ENCODE data around the gene ITPRIP.

Gene ITPRIP, protein sequence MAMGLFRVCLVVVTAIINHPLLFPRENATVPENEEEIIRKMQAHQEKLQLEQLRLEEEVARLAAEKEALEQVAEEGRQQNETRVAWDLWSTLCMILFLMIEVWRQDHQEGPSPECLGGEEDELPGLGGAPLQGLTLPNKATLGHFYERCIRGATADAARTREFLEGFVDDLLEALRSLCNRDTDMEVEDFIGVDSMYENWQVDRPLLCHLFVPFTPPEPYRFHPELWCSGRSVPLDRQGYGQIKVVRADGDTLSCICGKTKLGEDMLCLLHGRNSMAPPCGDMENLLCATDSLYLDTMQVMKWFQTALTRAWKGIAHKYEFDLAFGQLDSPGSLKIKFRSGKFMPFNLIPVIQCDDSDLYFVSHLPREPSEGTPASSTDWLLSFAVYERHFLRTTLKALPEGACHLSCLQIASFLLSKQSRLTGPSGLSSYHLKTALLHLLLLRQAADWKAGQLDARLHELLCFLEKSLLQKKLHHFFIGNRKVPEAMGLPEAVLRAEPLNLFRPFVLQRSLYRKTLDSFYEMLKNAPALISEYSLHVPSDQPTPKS

DNA sequence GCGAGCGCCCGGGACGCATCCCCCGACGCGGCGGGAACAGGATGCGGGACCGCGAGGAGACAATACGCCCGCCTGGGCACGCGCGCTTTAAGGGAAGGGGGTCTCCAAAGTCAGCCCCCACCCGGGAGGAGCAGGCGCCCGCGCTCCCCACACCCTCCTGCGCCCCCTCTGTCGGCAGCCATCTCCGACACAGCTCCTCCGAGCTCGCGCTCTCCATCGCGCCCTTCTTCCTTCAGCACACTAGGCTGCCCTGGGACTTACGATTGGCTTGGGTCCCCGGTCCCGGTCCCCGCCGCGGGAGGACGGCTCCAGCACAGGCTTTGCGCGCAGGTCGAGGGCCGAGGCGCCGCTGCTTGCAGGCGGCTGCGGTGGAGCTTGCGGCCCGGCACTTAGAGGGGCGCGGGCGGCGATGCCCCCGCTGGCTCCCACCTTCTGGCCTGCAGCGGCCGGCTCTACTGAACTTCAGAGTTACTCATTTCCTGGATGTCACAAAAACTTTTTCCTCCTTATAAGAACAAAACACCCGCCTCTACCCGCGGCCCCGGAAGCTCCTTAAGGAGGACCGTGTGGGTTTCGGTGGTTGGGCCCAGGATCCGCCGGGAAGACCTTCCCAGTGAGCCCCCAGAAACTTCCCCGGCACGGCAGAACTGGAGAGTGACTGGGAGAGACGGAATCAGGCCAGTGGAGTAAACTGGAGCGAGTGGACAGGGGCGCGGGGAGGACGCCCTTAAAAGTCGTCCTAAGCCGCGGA lies at the start of gene ITPRIP:
TSS of gene ITPRIP (minus strand) at position 481 of the 751 bp plus-strand sequence. CDS start 22,414 bp downstream, outside the sequence.
- DNase-seq, result no peak

DNA sequence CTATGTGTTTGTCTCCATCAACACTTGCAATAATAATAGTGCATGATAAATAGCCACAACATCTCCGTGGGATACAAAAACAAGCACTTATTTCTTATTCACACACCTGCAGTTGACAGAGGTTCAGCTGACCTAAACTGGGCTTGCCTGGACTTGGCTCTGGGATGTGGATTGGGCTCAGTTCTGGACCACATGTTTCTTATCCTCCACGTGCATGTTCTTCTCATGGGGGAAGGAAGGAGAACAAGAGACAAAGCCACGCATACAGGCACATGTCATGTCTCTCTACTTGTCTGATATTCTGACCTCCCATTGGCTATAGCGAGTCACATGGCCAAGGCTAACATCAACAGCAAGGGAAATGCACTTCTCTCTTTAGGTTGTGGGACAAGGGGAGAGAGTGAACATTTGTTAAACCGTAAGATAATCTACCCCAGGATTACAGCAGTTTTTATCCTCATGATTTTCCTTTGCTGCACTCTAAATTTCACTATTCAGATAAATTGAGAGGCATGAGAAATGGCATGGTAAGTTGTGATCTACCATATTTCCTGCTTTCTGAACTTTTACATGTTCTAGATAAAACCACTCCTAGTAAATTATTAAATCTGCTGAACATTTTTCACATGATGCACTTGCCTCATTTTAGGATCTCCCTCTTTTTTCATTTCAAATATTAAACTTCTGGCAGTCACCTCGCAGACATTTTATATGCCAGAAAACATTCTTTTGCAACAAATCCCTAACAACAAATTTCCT lies 49.0 kb upstream of the ITPRIP start:
- no peak for DNase-seq

DNA sequence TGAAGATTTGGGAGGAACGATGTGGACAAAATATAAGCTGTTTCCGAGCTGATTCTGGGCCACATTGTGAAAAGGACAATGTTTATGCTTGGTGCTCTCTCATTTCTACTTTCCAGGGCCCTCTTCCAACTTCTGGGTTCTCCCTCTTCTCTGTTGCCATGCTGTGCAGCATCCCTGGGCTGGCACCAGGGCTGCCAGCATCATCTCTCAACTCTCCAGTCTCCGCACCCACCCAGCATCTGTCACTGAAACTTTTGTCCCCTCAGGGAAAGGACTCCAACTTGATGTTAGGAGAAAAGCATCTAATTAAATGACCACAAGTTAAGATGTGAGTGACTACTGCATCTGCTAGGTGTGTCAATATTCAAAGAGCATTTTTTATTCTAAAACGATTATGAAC lies 42.1 kb upstream of the ITPRIP start:
- no peak for DNase-seq

DNA sequence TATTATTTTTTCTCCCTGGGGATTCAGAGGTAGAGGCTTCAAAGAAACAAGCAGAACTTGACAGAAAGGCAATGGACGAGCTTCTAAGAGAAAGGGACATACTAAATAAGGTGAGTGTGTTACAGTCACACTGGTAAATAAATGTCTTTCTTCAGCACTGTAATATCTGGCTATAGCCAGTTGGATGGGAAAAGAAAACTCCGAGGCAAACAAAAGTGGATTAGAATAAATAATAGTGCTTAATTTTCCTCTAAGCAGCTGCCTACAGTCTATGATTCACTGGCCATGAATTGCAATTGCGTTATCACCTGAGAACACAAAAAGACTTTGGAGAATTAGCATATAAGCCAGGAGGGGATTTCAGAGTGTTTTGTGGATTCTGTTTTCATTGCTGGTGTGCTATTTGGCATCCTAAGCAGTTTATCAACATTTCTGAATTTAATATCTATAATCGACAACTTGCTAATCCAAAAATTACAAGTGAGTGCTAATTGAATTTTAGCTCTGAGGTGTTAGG lies 38.6 kb upstream of the ITPRIP start:
- no peak for DNase-seq

DNA sequence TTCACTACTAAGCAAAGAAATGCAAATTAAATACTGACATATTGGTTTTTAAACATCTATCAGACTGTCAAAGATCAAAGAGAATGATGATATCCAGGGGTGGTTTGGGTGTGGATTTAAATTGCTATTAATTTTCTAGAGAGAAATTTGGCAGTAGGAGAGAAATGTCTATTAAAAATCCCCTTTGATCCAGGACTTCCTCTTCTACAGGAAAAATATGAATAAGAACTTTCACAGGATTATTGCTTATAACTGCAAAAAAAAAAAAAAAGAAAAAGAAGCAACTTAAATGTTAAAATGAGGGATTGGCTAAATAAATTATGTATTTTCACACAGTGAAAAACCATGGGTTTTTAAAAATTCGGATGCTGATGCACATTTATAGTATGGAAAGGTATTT lies 36.3 kb upstream of the ITPRIP start:
- DNase-seq, result no peak

DNA sequence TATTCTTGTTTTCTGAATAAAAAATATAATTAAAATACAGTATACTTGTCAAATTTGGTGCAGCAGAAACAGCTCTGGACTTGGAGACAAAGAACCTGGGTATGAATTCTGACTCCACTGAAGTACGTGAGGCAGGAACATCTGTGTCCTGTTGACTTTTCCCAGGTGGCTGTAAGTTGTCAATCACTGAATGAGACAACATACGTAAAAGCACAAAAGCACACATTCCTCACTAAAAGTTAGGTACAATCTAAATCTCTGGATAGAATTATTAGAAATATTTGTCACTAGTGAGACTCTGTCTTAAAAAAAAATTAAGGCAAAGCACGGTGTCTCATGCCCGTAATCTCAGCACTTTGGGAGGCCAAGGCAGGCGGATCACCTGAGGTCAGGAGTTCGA lies 33.5 kb upstream of the ITPRIP start:
- no peak for DNase-seq

DNA sequence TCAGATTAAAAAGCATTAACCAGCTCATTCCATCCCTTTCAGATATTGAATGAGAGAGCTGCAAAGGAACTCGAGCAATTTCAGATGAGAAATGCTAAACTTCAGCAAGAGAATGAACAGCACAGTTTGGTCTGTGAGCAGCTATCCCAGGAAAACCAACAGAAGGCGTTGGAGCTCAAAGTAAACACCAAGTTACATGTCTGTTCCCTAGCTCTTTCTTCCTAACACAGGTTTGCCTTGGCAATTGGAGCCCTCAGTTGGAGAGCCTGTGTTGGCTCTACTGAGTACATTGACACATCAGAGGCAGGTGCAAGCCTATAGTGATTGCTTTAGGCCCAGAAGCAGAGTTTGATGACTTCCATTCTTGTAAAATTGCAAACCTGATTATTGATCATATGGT lies 30.1 kb upstream of the ITPRIP start:
- DNase-seq, result no peak

DNA sequence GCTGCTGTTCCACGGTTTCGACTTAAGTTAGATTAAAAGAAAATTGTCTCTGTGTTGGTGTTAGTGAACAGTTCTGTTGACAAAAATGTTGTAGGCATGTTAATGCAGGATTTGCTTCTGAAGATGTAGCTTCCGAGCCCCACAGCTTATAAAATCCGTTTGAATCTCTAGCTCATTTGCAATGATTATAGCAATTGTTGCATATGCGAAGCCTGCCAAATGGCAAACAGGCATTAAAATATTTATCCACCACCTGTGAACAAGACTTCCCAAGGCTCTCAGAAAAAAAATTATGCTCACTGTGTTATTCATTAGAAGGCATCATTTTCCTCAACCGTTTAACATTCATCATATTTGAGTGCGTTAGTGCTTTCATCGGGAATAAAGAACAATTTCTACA lies 29.6 kb upstream of the ITPRIP start:
- DNase-seq, result no peak

DNA sequence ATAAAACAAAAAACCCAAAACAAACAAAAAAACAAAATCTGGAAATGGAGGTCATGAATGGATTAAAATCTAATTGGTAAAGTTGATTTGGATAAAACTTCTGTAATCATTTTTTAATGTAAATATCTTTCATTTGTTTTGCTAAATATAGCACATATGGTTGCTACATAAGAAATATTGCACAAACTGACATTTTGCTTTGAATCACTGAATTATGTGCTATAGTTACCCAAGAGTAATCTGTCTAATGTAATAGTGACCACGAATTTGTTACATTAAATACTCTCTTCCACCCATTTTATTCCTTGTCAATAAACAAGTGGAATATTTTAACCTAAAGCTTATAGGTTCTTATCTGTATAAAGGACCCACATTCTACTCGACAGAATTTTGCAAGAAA lies 21.5 kb upstream of the ITPRIP start:
- no peak for DNase-seq

DNA sequence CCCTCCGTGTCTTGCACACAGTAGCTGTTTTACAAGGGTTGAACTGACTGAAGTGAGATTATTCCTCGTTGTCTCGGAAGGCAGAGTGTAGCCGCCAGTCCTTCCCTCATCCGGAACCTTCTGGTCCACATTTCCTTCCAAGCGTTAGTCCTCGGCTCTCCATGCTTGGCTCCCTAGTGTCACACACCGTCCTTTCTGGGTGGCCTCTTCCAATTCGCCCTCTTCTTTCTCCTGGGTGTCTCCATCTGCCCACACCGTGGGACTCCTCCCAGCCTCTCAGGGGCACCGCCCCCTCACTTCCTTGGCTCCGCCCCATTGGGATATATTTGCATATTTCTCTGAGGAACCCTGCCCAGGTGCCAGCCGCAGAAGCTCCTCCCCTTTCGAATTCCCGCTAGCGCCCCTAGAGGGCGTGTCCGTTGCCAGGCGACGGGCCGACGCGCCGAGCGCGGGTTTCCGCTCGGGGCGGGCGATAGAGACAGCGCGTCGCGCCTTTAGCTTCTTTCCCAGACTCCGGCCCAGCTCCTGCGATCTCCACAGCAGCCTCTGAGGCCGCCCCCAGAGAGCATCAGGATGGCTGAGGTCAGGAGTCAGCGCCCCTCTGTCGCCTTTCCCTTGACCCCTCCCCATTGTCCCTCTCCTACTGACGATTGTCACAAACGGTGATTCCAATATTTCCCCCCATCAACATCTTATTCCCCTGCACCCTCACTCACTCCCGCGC lies 15.2 kb upstream of the ITPRIP start, which contains the start of gene CFAP58:
TSS of gene CFAP58 (plus strand) at position 509 of the 724 bp plus-strand sequence. CDS start at position 574, 65 bp downstream.
- DNase-seq, result peak; percentile 25

DNA sequence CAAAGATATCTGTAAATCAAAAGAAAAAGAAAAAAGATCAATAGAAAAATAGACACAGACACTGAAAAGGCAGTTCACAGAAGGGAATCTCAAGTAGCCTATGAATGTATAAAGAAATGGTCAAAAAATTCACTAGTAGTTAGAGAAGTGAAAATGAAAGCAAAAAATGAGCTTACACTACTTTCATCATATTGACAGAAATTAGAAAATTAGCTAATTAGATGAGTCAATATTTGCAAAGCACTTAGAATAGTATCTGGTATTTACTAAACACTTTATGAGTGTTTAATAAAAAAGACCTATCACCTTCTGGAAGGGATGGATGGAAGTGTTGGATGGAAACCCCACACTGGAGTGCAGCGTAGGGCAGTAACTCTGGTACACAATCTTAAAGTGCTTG lies 13.7 kb upstream of the ITPRIP start:
- DNase-seq, result no peak

DNA sequence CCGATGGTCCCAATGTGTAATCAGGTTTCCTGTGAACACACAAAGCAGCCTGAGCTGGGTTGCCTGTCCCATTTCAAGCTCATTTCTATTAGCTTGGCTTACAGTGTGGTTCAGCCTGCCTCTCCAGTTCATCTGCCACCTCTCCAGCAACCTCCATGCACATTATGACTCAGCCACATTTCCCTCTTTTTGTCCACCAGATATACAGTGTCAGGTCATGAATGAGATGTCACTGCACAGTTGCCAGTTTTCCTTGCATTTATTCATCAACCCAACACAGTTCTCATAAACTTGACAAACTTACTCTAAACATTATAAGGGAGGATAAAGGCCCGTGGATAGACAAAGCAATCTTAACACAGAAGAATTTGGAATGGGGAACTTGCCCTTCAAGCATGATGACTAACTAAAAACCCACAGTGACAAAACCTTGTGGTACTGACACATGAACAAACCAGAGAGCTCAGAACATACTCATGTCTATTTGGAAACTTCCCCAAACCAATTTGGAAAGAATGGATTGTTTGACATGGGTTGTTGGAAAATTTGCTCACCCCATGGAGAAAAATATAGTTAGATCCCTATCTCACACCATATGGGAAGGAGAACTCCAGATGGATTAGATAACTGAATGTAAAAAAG lies 12.9 kb upstream of the ITPRIP start:
- no peak for DNase-seq

DNA sequence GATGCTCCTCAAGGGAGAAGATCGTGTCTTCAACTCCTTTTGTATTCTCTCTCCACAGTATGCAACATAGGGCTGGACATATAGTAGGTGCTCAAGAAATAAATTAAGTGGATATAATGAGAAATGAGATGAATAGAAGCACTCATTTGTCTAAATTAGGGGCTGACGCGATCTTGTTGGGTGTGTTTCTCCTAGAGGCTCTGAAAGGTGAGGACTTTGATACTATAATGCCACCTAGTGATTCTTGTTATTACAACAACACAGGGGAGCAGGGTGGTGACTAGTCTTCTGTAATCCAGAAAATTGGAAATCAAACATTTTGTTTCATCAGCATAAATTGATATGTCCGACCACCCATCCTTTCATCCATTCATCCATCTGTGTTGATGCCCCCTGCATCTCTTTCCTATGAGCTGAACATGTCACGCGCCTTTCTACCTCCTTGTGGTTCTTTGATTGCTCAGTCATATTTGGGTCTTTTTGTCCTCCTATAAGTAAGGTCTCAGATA lies 11.9 kb upstream of the ITPRIP start:
- DNase-seq, result peak; percentile 23

DNA sequence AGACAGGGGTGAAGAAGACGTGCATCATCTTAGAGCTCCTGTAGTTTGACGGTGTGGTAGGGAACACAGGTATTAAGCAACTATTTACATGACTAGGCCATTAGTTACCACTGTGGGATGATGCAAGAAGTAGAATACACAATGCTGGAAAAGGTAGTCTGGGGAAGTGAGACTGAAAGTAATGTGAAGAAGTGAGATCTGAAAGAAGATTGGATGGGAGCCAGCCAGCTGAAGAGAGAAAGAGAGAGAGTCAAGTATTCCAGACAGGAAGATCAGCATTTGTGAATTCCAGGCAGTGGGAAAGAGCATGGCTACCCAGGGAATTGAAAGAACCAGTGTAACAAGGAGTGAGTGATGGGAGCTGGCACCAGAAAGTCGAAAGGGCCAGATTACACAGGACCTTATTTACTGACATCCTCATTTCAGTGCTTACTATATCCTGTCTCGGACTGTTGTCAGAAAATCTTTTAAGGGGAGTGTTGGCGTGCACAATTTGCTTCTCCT lies 11.4 kb upstream of the ITPRIP start:
- DNase-seq, result no peak

DNA sequence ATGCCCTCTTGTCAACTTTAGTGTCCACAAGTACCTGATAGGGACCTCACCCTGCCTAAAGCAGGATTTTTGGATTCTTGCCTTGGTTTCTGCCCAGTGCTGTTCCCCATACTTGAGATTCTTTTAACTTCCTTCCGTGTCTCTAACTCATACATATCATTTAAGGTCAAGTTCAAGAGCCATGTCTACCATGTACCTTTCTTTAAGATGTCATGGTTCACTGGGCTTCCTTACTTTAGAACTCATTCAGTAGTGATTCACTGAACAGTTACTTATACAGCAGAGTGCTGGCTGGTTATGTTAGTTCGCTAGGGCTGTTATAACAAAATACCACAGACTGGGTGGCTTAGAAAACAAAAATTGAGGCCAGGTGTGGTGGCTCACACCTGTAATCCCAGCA lies 10.3 kb upstream of the ITPRIP start:
- no peak for DNase-seq

DNA sequence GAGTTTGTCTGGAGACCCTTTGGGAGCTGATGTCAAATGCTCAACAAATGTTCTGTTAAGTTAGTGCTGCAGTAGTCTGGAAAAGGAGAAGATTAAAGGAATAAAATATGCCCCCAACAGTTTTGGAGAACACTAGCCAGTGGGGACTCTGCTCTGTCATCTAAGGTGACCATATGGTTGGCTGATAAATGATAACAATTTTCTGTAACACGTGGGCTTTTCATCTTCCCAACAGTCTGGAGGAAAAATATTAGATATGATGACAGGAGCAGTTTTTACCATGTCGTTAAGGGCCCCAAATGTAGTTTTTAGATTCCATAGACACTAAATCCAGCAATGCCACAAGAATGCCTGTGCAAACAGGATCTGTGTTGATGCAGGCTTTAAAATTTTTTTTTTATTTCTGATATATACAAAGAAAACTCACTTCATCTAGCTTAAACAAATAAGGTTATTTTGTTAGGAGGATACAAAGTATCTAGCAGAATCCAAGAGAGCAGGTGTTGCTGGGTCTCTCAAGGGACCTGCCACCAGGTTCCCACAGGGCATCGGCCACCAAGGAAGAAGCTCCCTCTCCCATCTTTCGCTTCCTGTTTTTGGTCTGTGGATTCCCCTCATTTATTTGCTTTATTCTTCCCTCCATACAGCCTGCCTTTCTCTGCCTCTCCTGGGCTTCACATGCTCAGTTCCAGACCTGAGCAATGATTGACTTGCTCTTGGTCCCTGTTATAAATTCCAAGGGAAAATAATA lies 9.2 kb upstream of the ITPRIP start:
- DNase-seq, result no peak

DNA sequence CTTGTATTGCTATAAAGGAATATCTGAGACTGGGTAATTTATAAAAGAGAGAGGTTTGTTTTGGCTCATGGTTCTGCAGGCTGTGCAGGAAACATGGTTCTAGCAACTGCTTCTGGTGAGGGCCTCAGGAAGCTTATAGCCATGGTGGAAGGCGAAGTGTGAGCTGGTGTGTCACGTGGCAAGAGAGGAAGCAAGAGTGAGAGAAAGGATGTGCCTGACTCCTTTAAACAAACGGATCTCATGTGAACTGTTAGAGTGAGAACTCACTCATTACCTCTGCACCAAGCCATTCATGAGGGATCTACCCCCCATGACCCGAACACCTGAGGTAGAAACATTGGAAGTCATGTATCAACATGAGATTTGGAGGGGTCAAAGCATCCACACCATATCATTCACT lies 7.7 kb upstream of the ITPRIP start:
- DNase-seq, result no peak

DNA sequence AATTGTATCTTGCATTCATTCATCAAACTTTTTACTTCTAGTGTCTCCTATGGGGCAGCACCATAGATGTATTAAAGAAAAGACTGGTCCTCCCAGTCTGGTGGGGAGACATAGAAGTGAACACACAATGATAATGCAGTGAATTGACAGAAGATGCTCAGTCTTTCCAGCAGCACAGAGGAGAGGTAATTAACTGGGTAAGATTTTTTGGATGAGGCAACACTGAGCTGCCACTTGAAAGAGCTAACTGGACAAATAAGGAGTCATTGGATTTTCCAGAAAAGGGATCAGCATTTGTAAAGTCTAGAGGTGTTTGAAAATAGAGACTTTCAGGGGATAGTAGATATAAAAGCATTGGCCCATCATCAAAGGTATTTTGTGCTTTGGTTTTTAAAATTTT lies 7.2 kb upstream of the ITPRIP start:
- no peak for DNase-seq

DNA sequence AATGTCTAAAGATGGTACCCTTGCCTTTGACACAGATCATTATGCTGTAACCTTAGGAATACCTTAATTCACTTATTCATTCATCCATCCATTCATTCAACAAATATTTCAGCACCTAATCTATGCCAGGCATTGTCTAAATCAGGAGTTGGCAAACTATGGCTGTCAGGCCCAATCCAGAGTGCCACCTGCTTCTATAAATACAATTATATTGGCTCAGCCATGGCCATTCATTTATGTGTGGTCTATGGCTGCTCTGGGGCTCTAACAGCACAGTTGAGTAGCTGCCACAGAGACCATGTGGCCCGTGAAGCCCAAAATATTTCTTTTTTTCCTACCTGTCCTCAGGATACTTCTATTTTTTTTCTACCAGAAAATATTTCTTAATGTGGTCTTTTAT lies 6.0 kb upstream of the ITPRIP start:
- no peak for DNase-seq

DNA sequence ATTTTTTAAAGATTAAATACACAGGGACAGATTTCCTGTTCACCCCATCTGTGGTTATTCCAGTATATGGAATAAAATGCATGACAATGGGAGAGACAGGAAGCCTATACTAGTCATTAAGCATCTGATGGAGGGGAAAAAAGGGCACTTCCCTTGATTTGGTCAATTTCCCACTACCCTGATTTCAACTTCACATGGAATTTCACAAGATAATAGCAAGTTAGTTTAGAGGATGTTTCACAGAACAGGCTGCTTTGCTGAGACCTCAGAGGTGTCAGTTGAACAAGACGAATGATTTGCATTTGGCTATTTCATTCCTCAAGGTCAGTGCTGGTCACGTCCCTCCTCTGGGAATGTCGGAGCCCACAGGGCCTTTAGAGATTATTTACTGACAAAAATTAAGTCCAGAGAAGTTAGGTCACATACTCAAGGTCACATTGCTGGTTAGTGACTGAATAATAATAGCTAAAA lies 4.7 kb upstream of the ITPRIP start:
- no peak for DNase-seq
